Psoas muscle (tissue), 8 donors: ENCODE data around the gene TEX28. TPM values are rescaled to one million over a fixed set of nuclear protein-coding genes. Genes with fewer than 3 reads are reported as not detected.

ENCODE experiments used
- ATAC-seq, 4 donors: fragments of 200-7000 bp; cut with Tn5 transposase; one replicate each; pipeline ENCODE4 v1.9.1; 2020; ENCODE audit warnings: moderate library complexity in 3 of 4, mild to moderate bottlenecking in 2 of 4
- DNase-seq, 2 donors: peaks; one replicate each; pipeline ENCODE4 v3.0.0-alpha.2; 2020
- H3K27ac ChIP-seq: fragments of 200-600 bp; one replicate; pipeline ENCODE4 v1.8.0; 2022
- H3K27me3 ChIP-seq, 3 donors: fragments of 200-600 bp in 1 of 3; one replicate each; pipeline versions ENCODE4 v1.6.1 to v1.8.0; 2013 to 2022; ENCODE audit warnings: low read length in 2 of 3, mild to moderate bottlenecking in 2 of 3, moderate library complexity in 1 of 3; ENCODE audit not compliant: insufficient read depth in 3 of 3
- H3K36me3 ChIP-seq, 2 donors: fragments of 200-600 bp in 1 of 2; one replicate each; pipeline versions ENCODE4 v1.6.1 to v1.8.0; 2013 to 2022; ENCODE audit warnings: low read depth in 1 of 2, mild to moderate bottlenecking in 1 of 2, moderate library complexity in 1 of 2; ENCODE audit not compliant: insufficient read depth in 1 of 2
- H3K4me1 ChIP-seq: fragments of 200-600 bp; one replicate; pipeline ENCODE4 v1.8.0; 2022
- H3K4me3 ChIP-seq: fragments of 200-600 bp; one replicate; pipeline ENCODE4 v1.8.0; 2022; ENCODE audit warnings: mild to moderate bottlenecking
- H3K9me3 ChIP-seq: fragments of 200-600 bp; one replicate; pipeline ENCODE4 v1.8.0; 2022
- CTCF ChIP-seq: fragments of 200-600 bp; IDR thresholded peaks from one replicate; pipeline ENCODE4 v1.8.0; 2022; ENCODE audit warnings: antibody characterized with exemption
- WGBS, 3 donors: extraction: QIAGEN DNeasy Blood & Tissue Kit; methylation state at CpG; one replicate each; pipeline versions ENCODE4 v1.1.6 to v1.1.7; 2013; 5-methylcytosine and 5-hydroxymethylcytosine counted together
- intact Hi-C, 2 donors: fragments of 100-400 bp; cut with DNase I; formaldehyde crosslinking; loops; one replicate each; pipeline versions ENCODE4 v1.11.0 to v1.14.2; 2022
- polyA plus RNA-seq, 3 donors: library from polyadenylated mRNA; stranded (reverse); fragments of 200-250 nt; gene quantifications; one replicate each; pipeline ENCODE4 v1.2.3, GENCODE V29; 2013
- total RNA-seq, 4 donors: library from RNA; stranded (reverse); fragmentation: NEBNext Ultra II Directional in 2 of 4; extraction: Animal tissue kit (Norgen Biotek cat#: 25700) in 2 of 4; gene quantifications; one replicate each; pipeline versions ENCODE4 v1.2.1 to v1.2.4, GENCODE V29; 2021 to 2023
- donor health status: healthy with polysubstance abuse.
- donor health status: DM: no; HTN: no; CAD: no; lungs with moderate emphysema.
- donor health status: Bipolar disorder and iron deficiency.
- donor health status: healthy.
- donor health status: DM: yes; HTN: yes; CAD: no.
- donor health status: DM: no; HTN: no; CAD: no.
- donor health status: DM: no; HTN: no; CAD: no.
- donor health status: DM: yes; HTN: yes; CAD: no.

Gene TEX28
- total and polyA plus RNA-seq, 7 donors = not detected

DNA sequence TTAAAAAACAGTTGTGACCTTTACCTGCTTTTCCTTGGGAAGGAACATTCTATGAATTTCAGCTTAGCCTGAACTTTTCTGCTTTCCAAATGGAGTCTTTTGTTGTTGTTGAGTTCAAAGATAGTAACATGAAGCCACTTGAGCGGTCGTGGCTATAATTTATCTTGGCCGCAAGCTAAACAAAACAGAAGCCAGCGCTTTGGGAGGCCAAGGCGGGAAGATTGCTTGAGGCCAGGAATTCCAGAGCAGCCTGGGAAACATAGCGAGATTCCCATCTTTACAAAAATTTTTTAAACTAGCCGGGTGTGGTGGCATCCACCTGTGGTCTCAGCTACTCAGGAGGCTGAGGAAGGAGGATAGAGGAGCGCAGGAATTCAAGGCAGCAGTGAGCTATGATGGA, 30.6 kb upstream of the TEX28 start:
- ATAC-seq = no peak
- no peak for TF ChIP-seq CTCF
- no peak for DNase-seq
- Histone ChIP-seq H3K36me3 (no peaks in the 10 kb centered on the region), H3K27ac (no peak overlapping the region), H3K27me3 (peaks cover 0 to 4% (median 0%) of the 10 kb centered on the region in 3 donors), H3K4me1 (no peaks in the 10 kb centered on the region), H3K9me3 (no peaks in the 10 kb centered on the region), H3K4me3 (no peak overlapping the region)
- intact Hi-C loops = no loop called here
- WGBS, 3 donors = 59 to 66% (median 66%) methylated on average over 8 of the region's 8 CpGs

DNA sequence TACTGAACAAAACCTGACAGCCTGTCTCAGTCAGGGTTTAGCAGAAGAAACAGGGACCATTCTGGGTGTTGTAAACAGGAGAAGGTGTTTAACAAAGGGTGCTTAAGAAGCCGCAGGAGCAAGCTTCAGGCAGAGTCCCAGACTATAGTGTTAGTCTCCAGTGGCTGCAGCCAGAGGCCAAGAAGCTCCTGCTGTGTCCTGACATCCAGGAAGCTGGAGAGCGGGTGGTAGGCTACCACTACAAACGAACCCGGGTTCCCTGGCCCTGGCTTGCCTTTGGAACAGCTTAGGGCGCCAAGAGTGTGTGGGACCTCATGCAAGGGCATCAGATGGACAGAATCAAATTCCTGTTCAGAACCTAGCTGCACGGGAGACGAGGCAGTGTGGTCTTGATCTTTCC, 28.6 kb upstream of the TEX28 start:
- 61 to 65% (median 62%) methylated on average over 6 to 7 of the region's 7 CpGs for WGBS, 3 donors
- no peak for ATAC-seq
- H3K27me3 ChIP-seq = peaks cover 0 to 8% (median 0%) of the 10 kb centered on the region in 3 donors

DNA sequence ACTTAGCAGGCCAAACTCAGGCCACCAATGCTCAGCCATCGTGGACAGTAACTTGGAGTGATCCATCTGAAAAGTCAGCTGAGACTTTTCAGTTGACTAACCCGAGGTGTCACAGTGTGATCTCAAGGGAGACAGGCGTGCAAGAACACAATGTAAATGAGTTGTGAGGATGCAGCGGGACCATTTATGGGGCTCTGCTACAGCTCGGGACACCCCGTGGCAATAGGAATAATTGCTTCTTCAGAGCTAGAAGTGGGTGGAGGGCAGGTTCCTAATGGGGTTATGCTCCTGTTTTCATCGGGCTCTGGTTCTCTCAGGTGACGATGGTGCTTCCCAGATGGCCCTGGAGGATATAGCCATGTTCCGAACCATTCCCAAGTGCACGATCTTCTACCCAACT, 28.0 kb upstream of the TEX28 start:
- Histone ChIP-seq H3K27me3 (peaks cover 0 to 8% (median 0%) of the 10 kb centered on the region in 3 donors), H3K4me3 (no peak overlapping the region), H3K27ac (no peak overlapping the region), H3K4me1 (no peaks in the 10 kb centered on the region), H3K9me3 (no peaks in the 10 kb centered on the region), H3K36me3 (no peaks in the 10 kb centered on the region)
- ATAC-seq (no peak), DNase-seq (no peak)
- WGBS, 3 donors = 72 to 83% (median 79%) methylated on average over 10 of the region's 10 CpGs
- intact Hi-C loops = no loop called here
- TF ChIP-seq CTCF = no peak

More for the DNA sequence above, 28.6 kb upstream of the TEX28 start:
- no peaks in the 10 kb centered on the region for H3K4me1 ChIP-seq
- TF ChIP-seq CTCF = no peak
- no peak overlapping the region for H3K27ac ChIP-seq
- DNase-seq = no peak
- intact Hi-C loops = no loop called here
- H3K36me3 ChIP-seq = no peaks in the 10 kb centered on the region
- no peaks in the 10 kb centered on the region for H3K9me3 ChIP-seq
- no peak overlapping the region for H3K4me3 ChIP-seq

DNA sequence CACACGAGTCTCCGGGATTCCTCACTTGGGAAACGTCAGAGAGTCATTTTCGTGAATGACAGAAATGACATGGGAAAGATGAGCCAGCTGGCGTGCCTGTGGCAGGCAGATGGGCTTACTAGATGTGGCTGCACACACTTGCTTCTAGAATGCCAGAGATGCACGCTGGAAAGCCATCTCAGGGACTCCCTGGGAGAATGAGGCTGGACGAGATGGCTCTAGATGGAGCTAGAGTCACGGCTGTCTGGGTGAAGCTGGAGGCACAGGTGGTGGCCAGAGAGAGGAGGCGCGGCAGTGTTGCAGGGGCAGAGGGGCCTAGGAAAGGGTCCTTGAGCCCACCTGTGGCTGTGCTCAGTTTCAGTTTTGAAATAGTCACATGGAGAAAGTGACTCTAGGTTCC, 26.7 kb upstream of the TEX28 start:
- no peaks in the 10 kb centered on the region for H3K4me1 ChIP-seq
- H3K4me3 ChIP-seq = no peak overlapping the region
- no peak for DNase-seq
- no peaks in the 10 kb centered on the region for H3K36me3 ChIP-seq
- ATAC-seq = peak in 2 of 4 donors; percentile 48 to 69
- WGBS, 3 donors = 46 to 50% (median 48%) methylated on average over 10 of the region's 10 CpGs
- peaks cover 0 to 8% (median 0%) of the 10 kb centered on the region in 3 donors for H3K27me3 ChIP-seq
- TF ChIP-seq CTCF = no peak
- H3K9me3 ChIP-seq = no peaks in the 10 kb centered on the region
- H3K27ac ChIP-seq = no peak overlapping the region
- intact Hi-C loops = no loop called here

DNA sequence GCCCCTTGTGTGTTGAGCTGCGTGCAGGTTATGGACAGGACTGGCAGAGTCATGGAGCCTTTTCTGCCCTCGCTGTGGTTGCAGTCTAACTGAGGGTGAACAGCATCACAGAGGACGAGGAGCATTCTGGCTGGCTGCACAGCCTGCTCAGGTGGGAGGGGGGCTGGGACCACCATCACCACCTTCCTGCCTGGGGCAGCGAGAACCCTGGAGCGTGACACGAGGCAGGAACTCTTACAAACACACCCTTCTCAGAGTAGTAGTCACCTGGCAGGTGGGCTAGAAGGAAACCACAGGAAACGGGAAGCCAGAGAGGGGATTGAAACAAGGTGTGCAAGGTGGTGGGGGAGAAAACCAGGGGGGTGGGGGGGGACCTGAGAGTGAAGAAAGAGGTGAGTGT, 26.2 kb upstream of the TEX28 start:
- Histone ChIP-seq H3K36me3 (no peaks in the 10 kb centered on the region), H3K9me3 (no peaks in the 10 kb centered on the region), H3K4me1 (no peaks in the 10 kb centered on the region), H3K27ac (no peak overlapping the region), H3K4me3 (no peak overlapping the region), H3K27me3 (peaks cover 0 to 8% (median 0%) of the 10 kb centered on the region in 3 donors)
- DNase-seq = no peak
- no peak for TF ChIP-seq CTCF
- intact Hi-C loops = no loop called here
- WGBS, 3 donors = 77 to 87% (median 84%) methylated on average over 7 of the region's 7 CpGs
- ATAC-seq = no peak
